BLaER1 treated with 17β-estradiol and CSF1 and Interleukin-3, amounts not matched to agents 10 nM and 100 nM (cell line): ENCODE data around the gene REEP3.
"Not testable (repeated sequence)": the region's sequence is repeated elsewhere in the genome, so short reads cannot be mapped to it uniquely, and the experiment has no call there.

ENCODE experiments used
- H3K27ac ChIP-seq, 11 experiments: shearing (Covaris generic); formaldehyde crosslinking; 2 replicates each; pipeline ENCODE4 v1.8.1; 2022
- H3K27me3 ChIP-seq, 11 experiments: shearing (Covaris generic); formaldehyde crosslinking; 2 replicates each; pipeline ENCODE4 v1.8.1; 2022
- H3K36me3 ChIP-seq, 11 experiments: shearing (Covaris generic); formaldehyde crosslinking; 2 replicates each; pipeline ENCODE4 v1.8.1; 2022
- H3K4me1 ChIP-seq, 10 experiments: shearing (Covaris generic); formaldehyde crosslinking; 2 replicates each; pipeline ENCODE4 v1.8.1; 2022
- H3K4me2 ChIP-seq, 11 experiments: shearing (Covaris generic); formaldehyde crosslinking; 2 replicates each; pipeline ENCODE4 v1.8.1; 2022
- H3K4me3 ChIP-seq, 10 experiments: shearing (Covaris generic); formaldehyde crosslinking; 2 replicates each; pipeline ENCODE4 v1.8.1; 2022
- H3K9ac ChIP-seq, 11 experiments: shearing (Covaris generic); formaldehyde crosslinking; 2 replicates each; pipeline ENCODE4 v1.8.1; 2022
- H3K9me3 ChIP-seq, 11 experiments: shearing (Covaris generic); formaldehyde crosslinking; replicated peaks in 1 of 11; 2 replicates each; pipeline ENCODE4 v1.8.1; 2022
- H4K20me1 ChIP-seq, 11 experiments: shearing (Covaris generic); formaldehyde crosslinking; 2 replicates each; pipeline ENCODE4 v1.8.1; 2022
- Cebpa-rat ChIP-seq, 11 experiments: shearing (Covaris generic); IDR thresholded peaks; 2 replicates each; pipeline ENCODE4 v1.8.1; 2022

REEP3 gene

DNA sequence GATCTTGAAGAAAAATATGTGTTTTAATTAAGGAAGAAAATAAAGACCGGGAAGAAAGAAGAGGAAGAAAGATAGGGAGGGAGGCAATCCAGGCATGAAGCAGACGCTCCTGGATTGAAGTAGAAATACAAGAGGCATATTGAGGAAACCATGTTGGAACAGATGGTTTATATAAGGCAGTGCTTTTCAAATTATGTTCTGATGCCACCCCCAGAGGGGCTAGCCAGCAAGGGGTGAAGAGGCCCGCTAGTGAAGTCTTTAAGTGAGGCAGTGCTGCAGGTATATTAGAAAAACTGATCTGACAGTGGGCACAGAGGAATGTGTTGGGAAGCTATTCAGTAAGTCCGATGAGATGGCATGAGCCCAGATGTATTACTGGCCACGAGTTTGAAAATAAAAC, 40.1 kb downstream of the REEP3 start:
- H3K4me2 ChIP-seq = no peak overlapping the region
- H3K9ac ChIP-seq = no peak overlapping the region
- TF ChIP-seq Cebpa-rat (IDR thresholded peaks at IDR 0.05) = no peak
- no peaks in the 10 kb centered on the region for H3K4me1 ChIP-seq
- no peaks in the 10 kb centered on the region for H3K9me3 ChIP-seq
- H3K36me3 ChIP-seq = 0 out of 22 replicates have a peak, but pooled peaks cover 0 to 6% (median 0%) of the 10 kb centered on the region in 11 experiments
- no peaks in the 10 kb centered on the region for H3K27me3 ChIP-seq
- H3K27ac ChIP-seq = no peak overlapping the region
- H4K20me1 ChIP-seq = peaks cover 0 to 36% (median 7%) of the 10 kb centered on the region in 11 experiments; a peak in 6 of 22 replicates
- H3K4me3 ChIP-seq = no peak overlapping the region

DNA sequence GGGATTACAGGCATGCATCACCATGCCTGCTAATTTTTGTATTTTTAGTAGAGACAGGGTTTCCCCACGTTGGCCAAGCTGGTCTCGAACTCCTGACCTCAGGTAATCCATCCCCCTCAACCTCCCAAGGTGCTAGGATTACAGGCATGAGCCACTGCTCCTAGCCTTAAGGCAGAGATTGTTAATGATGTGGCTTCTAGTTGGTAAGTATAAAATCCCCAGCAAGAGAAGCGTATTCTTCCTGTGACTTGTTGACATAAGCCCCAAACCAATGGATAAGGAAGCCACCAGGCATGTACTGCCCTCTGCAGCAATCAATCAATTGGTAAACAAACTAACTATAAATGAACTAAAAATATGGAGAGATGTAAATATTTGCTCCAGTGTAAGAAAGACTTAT, 41.2 kb downstream of the REEP3 start:
- no peak overlapping the region for H3K27ac ChIP-seq

DNA sequence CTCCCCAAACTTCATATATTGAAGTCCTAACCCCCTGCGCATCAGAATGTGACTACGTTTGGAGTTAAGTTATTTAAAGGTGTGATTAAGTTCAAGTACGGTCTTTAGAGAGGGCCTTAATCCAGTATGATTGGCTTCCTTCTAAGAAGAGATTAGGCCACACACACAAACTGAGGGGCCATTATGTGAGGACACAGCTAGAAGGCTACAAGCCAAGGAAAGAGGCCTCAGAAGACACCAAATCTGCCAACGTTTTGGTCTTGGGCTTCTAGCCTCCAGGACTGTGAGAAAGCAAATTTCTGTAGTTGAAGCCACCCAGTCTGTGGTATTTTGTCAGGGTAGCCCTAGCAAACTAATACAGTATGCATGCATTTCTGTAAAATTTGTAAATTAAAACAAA, 41.7 kb downstream of the REEP3 start:
- Histone ChIP-seq H3K4me3 (no peak overlapping the region), H3K27me3 (no peaks in the 10 kb centered on the region), H3K9me3 (no peaks in the 10 kb centered on the region), H3K4me1 (no peaks in the 10 kb centered on the region), H3K27ac (no peak overlapping the region), H4K20me1 (peaks cover 0 to 34% (median 7%) of the 10 kb centered on the region in 11 experiments; a peak in 6 of 22 replicates), H3K4me2 (no peak overlapping the region), H3K36me3 (peaks cover 1 to 16% (median 7%) of the 10 kb centered on the region in 11 experiments; a peak in 8 of 22 replicates), H3K9ac (no peak overlapping the region)
- TF ChIP-seq Cebpa-rat (IDR thresholded peaks at IDR 0.05) = no peak

More for the DNA sequence above, 41.2 kb downstream of the REEP3 start:
- Histone ChIP-seq H4K20me1 (peaks cover 0 to 36% (median 7%) of the 10 kb centered on the region in 11 experiments; a peak in 6 of 22 replicates), H3K4me1 (no peaks in the 10 kb centered on the region), H3K9ac (no peak overlapping the region), H3K4me3 (no peak overlapping the region), H3K4me2 (no peak overlapping the region), H3K27me3 (no peaks in the 10 kb centered on the region), H3K36me3 (peaks cover 0 to 11% (median 3%) of the 10 kb centered on the region in 11 experiments; a peak in 6 of 22 replicates), H3K9me3 (no peaks in the 10 kb centered on the region)
- no peak for TF ChIP-seq Cebpa-rat (IDR thresholded peaks at IDR 0.05)

DNA sequence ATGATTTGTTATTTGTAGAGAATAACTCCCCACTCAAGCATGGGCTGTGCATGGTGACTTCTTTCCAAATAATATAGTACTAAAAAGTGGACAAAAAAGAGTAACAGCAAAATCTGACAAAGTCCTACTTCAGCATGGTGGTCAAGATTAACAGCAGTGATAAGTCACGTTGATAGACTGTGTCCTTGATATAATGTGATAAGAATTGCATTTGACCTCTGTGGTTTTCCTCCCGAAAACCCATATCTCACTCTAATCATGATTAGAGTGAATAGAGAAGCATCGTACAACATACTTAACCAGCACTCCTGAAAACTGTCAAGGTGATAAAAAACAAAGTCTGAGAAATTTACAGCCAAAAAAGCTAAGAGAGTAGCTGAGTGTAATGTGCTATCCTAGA, 42.4 kb downstream of the REEP3 start:
- Histone ChIP-seq H3K27ac (no peak overlapping the region), H3K4me1 (no peaks in the 10 kb centered on the region), H3K9ac (no peak overlapping the region), H3K9me3 (no peaks in the 10 kb centered on the region), H3K27me3 (no peaks in the 10 kb centered on the region), H3K4me2 (no peak overlapping the region), H4K20me1 (peaks cover 0 to 26% (median 4%) of the 10 kb centered on the region in 11 experiments; a peak in 6 of 22 replicates), H3K4me3 (no peak overlapping the region), H3K36me3 (peaks cover 7 to 23% (median 13%) of the 10 kb centered on the region in 11 experiments; a peak in 17 of 22 replicates)
- no peak for TF ChIP-seq Cebpa-rat (IDR thresholded peaks at IDR 0.05)

DNA sequence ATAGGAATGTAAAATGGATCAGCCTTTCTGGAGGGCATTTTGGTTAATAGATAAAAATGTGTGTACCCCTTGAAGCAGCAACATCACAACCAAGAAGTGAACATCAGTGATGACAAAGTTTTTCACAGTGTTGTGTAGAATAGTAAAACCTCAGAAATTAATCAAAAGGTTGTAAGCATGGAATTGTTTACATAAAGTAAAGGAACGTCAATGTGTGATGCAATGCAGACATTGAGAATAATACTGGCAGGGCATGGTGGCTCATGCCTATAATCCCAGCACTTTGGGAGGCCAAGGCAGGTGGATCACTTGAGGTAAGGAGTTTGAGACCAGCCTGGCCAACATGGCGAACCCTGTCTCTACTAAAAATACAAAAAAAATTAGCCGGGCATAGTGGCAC, 43.5 kb downstream of the REEP3 start:
- peaks cover 12 to 35% (median 23%) of the 10 kb centered on the region in 11 experiments; a peak in 17 of 22 replicates for H3K36me3 ChIP-seq
- not testable (repeated sequence) for H3K4me3 ChIP-seq, H3K9ac ChIP-seq, H3K27ac ChIP-seq, H3K4me2 ChIP-seq, H3K27me3 ChIP-seq, H3K4me1 ChIP-seq, H3K9me3 ChIP-seq
- peaks cover 0 to 24% (median 4%) of the 10 kb centered on the region in 11 experiments; a peak in 6 of 22 replicates for H4K20me1 ChIP-seq

DNA sequence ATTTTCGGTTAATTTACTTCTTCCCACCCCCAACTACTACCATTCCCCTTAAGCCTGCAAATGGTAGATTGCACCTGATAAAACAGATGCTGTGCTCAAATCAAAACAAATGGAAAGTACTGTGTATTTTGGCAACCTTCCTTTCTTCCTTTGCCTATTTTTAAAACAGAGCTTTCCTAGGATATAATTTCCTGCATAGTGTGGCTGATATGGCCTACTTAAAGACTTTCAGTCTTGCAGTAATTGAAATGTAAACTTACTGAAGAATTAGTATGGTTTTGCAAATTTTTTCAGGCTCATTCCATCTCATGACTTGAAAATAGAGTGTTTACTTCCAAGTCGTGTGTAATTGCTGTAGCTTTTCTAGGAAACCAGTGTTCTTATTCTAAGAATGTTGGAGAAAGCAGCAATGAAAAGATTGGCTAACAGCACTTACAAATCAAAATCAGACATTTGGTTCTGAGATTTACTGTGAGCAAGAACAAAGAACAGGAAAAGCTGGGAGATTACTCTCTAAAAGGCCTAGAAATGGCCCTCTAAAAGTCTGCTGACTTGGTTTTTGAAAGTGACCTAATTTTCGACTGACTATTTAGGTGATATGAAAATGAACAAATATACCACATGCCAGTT, 52.0 kb downstream of the REEP3 start:
- no peak overlapping the region for H3K4me3 ChIP-seq
- H3K27me3 ChIP-seq = no peaks in the 10 kb centered on the region
- H3K9ac ChIP-seq = no peak overlapping the region
- H3K4me2 ChIP-seq = no peak overlapping the region
- no peak overlapping the region for H3K27ac ChIP-seq
- H3K4me1 ChIP-seq = 0 out of 20 replicates have a peak, but pooled peaks cover 0 to 4% (median 0%) of the 10 kb centered on the region in 10 experiments
- H3K36me3 ChIP-seq = peaks cover 49 to 79% (median 56%) of the 10 kb centered on the region in 11 experiments
- no peaks in the 10 kb centered on the region for H4K20me1 ChIP-seq
- TF ChIP-seq Cebpa-rat (IDR thresholded peaks at IDR 0.05) = no peak
- peaks cover 0 to 11% (median 0%) of the 10 kb centered on the region in 11 experiments; a peak in 3 of 22 replicates for H3K9me3 ChIP-seq

DNA sequence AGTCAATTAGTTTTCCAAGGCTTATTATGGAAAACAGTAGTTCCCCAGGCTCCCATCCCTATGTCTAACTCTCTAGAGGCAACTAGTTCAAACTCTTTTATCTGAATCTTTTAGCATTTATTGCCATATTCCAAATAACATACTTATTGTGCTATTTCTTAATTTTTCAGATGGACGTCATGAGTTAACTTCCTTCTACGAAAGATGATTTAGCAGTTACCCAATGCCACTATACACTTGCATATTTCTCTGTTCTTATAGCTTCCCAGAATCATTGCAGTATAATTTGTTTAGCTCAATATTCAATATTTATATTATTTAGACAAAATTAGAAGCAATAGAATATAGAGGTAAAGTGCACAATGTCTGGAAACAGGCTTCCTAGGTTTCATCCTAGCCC, 52.8 kb downstream of the REEP3 start:
- Histone ChIP-seq H3K4me3 (no peak overlapping the region), H3K4me2 (no peak overlapping the region), H3K9me3 (peaks cover 0 to 11% (median 0%) of the 10 kb centered on the region in 11 experiments; a peak in 3 of 22 replicates), H3K36me3 (peaks cover 44 to 78% (median 59%) of the 10 kb centered on the region in 11 experiments), H4K20me1 (no peaks in the 10 kb centered on the region), H3K9ac (no peak overlapping the region), H3K27ac (no peak overlapping the region), H3K4me1 (0 out of 20 replicates have a peak, but pooled peaks cover 0 to 4% (median 0%) of the 10 kb centered on the region in 10 experiments), H3K27me3 (no peaks in the 10 kb centered on the region)
- no peak for TF ChIP-seq Cebpa-rat (IDR thresholded peaks at IDR 0.05)

DNA sequence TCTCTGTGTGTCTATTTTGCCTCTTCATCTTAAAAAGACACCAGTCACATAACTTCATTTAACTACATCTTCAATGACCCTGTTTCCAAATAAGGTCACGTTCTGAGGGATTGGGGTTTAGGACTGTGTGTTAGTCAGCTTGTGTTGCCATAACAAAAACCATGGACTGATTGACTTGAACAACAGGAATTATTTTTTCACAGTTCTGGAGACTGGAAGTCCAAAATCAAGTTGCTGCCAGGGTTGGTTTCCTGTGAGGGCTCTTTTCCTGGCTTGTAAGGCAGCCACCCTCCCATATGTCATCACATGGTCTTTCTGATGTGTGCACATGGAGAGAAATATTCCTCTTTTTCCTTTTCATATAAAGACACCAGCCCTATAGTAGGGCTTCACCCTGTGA, 55.3 kb downstream of the REEP3 start:
- 0 out of 22 replicates have a peak, but pooled peaks cover 0 to 4% (median 0%) of the 10 kb centered on the region in 11 experiments for H4K20me1 ChIP-seq
- H3K36me3 ChIP-seq = peaks cover 30 to 66% (median 41%) of the 10 kb centered on the region in 11 experiments
- H3K4me3 ChIP-seq = no peak overlapping the region
- H3K27me3 ChIP-seq = no peaks in the 10 kb centered on the region
- no peak for TF ChIP-seq Cebpa-rat (IDR thresholded peaks at IDR 0.05)
- 0 out of 20 replicates have a peak, but pooled peaks cover 0 to 4% (median 0%) of the 10 kb centered on the region in 10 experiments for H3K4me1 ChIP-seq
- H3K27ac ChIP-seq = no peak overlapping the region
- H3K4me2 ChIP-seq = no peak overlapping the region
- H3K9ac ChIP-seq = no peak overlapping the region
- peaks cover 0 to 11% (median 0%) of the 10 kb centered on the region in 11 experiments; a peak in 3 of 22 replicates for H3K9me3 ChIP-seq

DNA sequence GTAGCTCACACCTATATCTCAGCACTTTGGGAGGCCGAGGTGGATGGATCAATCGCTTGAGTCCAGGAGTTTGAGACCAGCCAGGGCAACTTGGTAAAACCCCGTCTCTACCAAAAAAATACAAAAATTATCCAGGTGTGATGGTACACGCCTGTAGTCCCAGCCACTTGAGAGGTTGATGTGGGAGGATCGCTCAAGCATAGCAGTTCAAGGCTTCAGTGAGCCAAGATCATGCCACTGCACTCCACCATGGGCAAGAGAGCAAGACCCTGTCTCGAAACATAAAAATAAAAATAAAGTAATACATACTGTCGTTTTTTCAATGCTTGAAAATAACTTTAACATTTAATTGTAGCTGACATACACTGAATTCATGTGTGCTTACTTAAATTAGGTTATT, 57.3 kb downstream of the REEP3 start:
- peaks cover 0 to 11% (median 0%) of the 10 kb centered on the region in 11 experiments; a peak in 3 of 22 replicates for H3K9me3 ChIP-seq
- 0 out of 22 replicates have a peak, but pooled peaks cover 0 to 4% (median 0%) of the 10 kb centered on the region in 11 experiments for H4K20me1 ChIP-seq
- H3K4me3 ChIP-seq = no peak overlapping the region
- H3K36me3 ChIP-seq = peaks cover 33 to 71% (median 43%) of the 10 kb centered on the region in 11 experiments
- TF ChIP-seq Cebpa-rat (IDR thresholded peaks at IDR 0.05) = no peak
- H3K9ac ChIP-seq = no peak overlapping the region
- H3K4me1 ChIP-seq = peaks cover 0 to 4% (median 0%) of the 10 kb centered on the region in 10 experiments; a peak in 2 of 20 replicates
- H3K4me2 ChIP-seq = no peak overlapping the region
- no peak overlapping the region for H3K27ac ChIP-seq
- H3K27me3 ChIP-seq = no peaks in the 10 kb centered on the region
